ENCODE results near the gene ATG7.
"Not testable (repeated sequence)": the region's sequence is repeated elsewhere in the genome, so short reads cannot be mapped to it uniquely, and the experiment has no call there.

Gene ATG7

DNA sequence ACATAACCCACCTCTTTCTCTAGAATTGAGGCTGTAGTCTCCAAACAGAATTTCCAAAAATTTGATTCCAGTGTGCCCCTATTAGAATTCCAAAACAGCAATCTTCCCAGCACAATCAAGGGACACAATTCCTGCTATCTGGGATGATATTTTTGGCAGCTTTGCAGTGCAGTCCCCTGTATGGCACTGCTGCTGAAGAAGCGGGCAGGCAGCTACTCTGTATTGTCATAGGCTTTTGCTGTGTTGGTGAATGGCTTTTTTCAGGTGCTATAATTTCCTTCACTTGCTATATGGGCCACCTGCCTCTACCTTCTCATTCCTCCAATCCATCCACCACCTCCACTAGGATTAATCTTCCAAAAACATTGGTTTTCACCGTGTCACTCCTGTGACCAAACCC, 226.0 kb downstream of the ATG7 start:
- TF ChIP-seq EZH2phosphoT487 (conservative IDR thresholded peaks at IDR 0.05; ENCODE audit: low read length) = no peak
- TF ChIP-seq, protein P1, sequence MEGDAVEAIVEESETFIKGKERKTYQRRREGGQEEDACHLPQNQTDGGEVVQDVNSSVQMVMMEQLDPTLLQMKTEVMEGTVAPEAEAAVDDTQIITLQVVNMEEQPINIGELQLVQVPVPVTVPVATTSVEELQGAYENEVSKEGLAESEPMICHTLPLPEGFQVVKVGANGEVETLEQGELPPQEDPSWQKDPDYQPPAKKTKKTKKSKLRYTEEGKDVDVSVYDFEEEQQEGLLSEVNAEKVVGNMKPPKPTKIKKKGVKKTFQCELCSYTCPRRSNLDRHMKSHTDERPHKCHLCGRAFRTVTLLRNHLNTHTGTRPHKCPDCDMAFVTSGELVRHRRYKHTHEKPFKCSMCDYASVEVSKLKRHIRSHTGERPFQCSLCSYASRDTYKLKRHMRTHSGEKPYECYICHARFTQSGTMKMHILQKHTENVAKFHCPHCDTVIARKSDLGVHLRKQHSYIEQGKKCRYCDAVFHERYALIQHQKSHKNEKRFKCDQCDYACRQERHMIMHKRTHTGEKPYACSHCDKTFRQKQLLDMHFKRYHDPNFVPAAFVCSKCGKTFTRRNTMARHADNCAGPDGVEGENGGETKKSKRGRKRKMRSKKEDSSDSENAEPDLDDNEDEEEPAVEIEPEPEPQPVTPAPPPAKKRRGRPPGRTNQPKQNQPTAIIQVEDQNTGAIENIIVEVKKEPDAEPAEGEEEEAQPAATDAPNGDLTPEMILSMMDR (IDR thresholded peaks at IDR 0.05; ENCODE audit: insufficient read depth, low read length, poor library complexity, severe bottlenecking) = no peak
- no peaks in the 10 kb centered on the region for H3K36me3 ChIP-seq (ENCODE audit: low read length)
- H4K20me1 ChIP-seq (ENCODE audit: low read depth, low read length) = no peaks in the 10 kb centered on the region
- H3K9ac ChIP-seq (ENCODE audit: low read length) = no peak overlapping the region
- H3K27me3 ChIP-seq (ENCODE audit: low read length) = no peaks in the 10 kb centered on the region
- no peaks in the 10 kb centered on the region for H3K9me2 ChIP-seq (replicated peaks; ENCODE audit: insufficient read depth, low read length)
- H3F3A ChIP-seq (ENCODE audit: insufficient read depth) = no peaks in the 10 kb centered on the region
- no peak overlapping the region for H3K4me2 ChIP-seq (ENCODE audit: low read depth, low read length, poor library complexity, severe bottlenecking)
- no peak overlapping the region for H2AFZ ChIP-seq (ENCODE audit: low read depth, low read length, severe bottlenecking)
- no peak overlapping the region for H3K27ac ChIP-seq (ENCODE audit: low read depth, low read length)
- no peaks in the 10 kb centered on the region for H3K79me2 ChIP-seq (ENCODE audit: insufficient read depth, low read length)
- no peaks in the 10 kb centered on the region for H3K9me3 ChIP-seq (ENCODE audit: insufficient read depth, low read length)
- H3K4me3 ChIP-seq (ENCODE audit: insufficient read depth, low read length, poor library complexity, severe bottlenecking) = no peak overlapping the region

- H3F3A ChIP-seq (ENCODE audit: insufficient read depth) = no peaks in the 10 kb centered on the region
- H3K36me3 ChIP-seq (ENCODE audit: low read length) = no peaks in the 10 kb centered on the region
- H3K4me3 ChIP-seq (ENCODE audit: insufficient read depth, low read length, poor library complexity, severe bottlenecking) = no peak overlapping the region
- H3K4me2 ChIP-seq (ENCODE audit: low read depth, low read length, poor library complexity, severe bottlenecking) = no peak overlapping the region
- TF ChIP-seq EZH2phosphoT487 (conservative IDR thresholded peaks at IDR 0.05; ENCODE audit: low read length) = no peak
- TF ChIP-seq, protein P1 (IDR thresholded peaks at IDR 0.05; ENCODE audit: insufficient read depth, low read length, poor library complexity, severe bottlenecking) = no peak
- no peak overlapping the region for H2AFZ ChIP-seq (ENCODE audit: low read depth, low read length, severe bottlenecking)
- H3K79me2 ChIP-seq (ENCODE audit: insufficient read depth, low read length) = no peaks in the 10 kb centered on the region
- no peak overlapping the region for H3K9ac ChIP-seq (ENCODE audit: low read length)
- no peaks in the 10 kb centered on the region for H3K9me2 ChIP-seq (replicated peaks; ENCODE audit: insufficient read depth, low read length)
- H4K20me1 ChIP-seq (ENCODE audit: low read depth, low read length) = no peaks in the 10 kb centered on the region
- no peaks in the 10 kb centered on the region for H3K9me3 ChIP-seq (ENCODE audit: insufficient read depth, low read length)
- H3K27me3 ChIP-seq (ENCODE audit: low read length) = no peaks in the 10 kb centered on the region
- no peak overlapping the region for H3K27ac ChIP-seq (ENCODE audit: low read depth, low read length)
Observed at GRCh38 chr3:11498646-11499045, 226.4 kb downstream of the ATG7 start.

DNA sequence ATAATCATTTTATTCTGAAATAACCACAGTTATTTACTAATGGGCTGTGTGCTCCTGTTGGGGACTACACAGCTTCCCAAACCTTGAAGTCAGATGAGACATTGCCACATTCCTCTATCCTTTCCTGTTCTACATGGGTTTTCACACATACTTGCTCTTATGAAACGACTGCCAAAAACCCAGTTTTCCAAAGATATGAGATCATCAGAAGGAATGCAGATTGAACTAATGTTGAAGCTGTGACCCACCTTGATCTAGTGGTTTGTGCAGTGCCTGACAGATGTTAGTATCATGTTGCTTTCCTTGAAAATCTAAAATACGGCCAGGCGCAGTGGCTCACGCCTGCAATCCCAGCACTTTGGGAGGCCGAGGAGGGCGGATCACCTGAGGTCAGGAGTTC, 226.9 kb downstream of the ATG7 start:
- no peaks in the 10 kb centered on the region for H3K27me3 ChIP-seq (ENCODE audit: low read length)
- TF ChIP-seq EZH2phosphoT487 (conservative IDR thresholded peaks at IDR 0.05; ENCODE audit: low read length) = no peak
- TF ChIP-seq, protein P1 (IDR thresholded peaks at IDR 0.05; ENCODE audit: insufficient read depth, low read length, poor library complexity, severe bottlenecking) = no peak

DNA sequence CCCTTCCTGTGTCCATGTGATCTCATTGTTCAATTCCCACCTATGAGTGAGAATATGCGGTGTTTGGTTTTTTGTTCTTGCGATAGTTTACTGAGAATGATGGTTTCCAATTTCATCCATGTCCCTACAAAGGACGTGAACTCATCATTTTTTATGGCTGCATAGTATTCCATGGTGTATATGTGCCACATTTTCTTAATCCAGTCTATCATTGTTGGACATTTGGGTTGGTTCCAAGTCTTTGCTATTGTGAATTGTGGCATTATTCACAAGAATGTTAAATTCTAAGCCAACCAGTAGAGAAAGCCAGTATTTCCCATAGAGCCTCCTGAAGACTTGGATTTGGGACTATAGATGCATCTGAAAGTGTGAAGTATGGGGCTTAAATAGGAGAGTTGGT, 230.2 kb downstream of the ATG7 start:
- not testable (repeated sequence) for H2AFZ ChIP-seq (ENCODE audit: low read depth, low read length, severe bottlenecking); H3K36me3 ChIP-seq (ENCODE audit: low read length); H3K9me3 ChIP-seq (ENCODE audit: insufficient read depth, low read length); H3K27me3 ChIP-seq (ENCODE audit: low read length); H3F3A ChIP-seq (ENCODE audit: insufficient read depth); H3K4me3 ChIP-seq (ENCODE audit: insufficient read depth, low read length, poor library complexity, severe bottlenecking); H3K9ac ChIP-seq (ENCODE audit: low read length); H3K79me2 ChIP-seq (ENCODE audit: insufficient read depth, low read length); H3K27ac ChIP-seq (ENCODE audit: low read depth, low read length); H3K4me2 ChIP-seq (ENCODE audit: low read depth, low read length, poor library complexity, severe bottlenecking); H3K9me2 ChIP-seq (replicated peaks; ENCODE audit: insufficient read depth, low read length); H4K20me1 ChIP-seq (ENCODE audit: low read depth, low read length)

More for the DNA sequence above, 226.9 kb downstream of the ATG7 start:
- H3K9ac ChIP-seq (ENCODE audit: low read length) = no peak overlapping the region
- H3K4me2 ChIP-seq (ENCODE audit: low read depth, low read length, poor library complexity, severe bottlenecking) = no peak overlapping the region
- H3K9me2 ChIP-seq (replicated peaks; ENCODE audit: insufficient read depth, low read length) = no peaks in the 10 kb centered on the region
- H3F3A ChIP-seq (ENCODE audit: insufficient read depth) = no peaks in the 10 kb centered on the region
- no peaks in the 10 kb centered on the region for H3K9me3 ChIP-seq (ENCODE audit: insufficient read depth, low read length)
- no peak overlapping the region for H3K27ac ChIP-seq (ENCODE audit: low read depth, low read length)
- H3K4me3 ChIP-seq (ENCODE audit: insufficient read depth, low read length, poor library complexity, severe bottlenecking) = no peak overlapping the region
- H2AFZ ChIP-seq (ENCODE audit: low read depth, low read length, severe bottlenecking) = no peak overlapping the region
- H3K36me3 ChIP-seq (ENCODE audit: low read length) = no peaks in the 10 kb centered on the region
- no peaks in the 10 kb centered on the region for H4K20me1 ChIP-seq (ENCODE audit: low read depth, low read length)
- no peaks in the 10 kb centered on the region for H3K79me2 ChIP-seq (ENCODE audit: insufficient read depth, low read length)

Data from SU-DHL-6 (cell line).